HG03196 (cell line): ENCODE results near the gene HAPLN2.
"Not testable (repeated sequence)": the region's sequence is repeated elsewhere in the genome, so short reads cannot be mapped to it uniquely, and the experiment has no call there.

ENCODE experiments used
- ATAC-seq: cut with Tn5 transposase; IDR thresholded peaks from one replicate; pipeline ENCODE4 v1.9.1; 2021; ENCODE audit not compliant: unreplicated experiment

HAPLN2 gene

DNA sequence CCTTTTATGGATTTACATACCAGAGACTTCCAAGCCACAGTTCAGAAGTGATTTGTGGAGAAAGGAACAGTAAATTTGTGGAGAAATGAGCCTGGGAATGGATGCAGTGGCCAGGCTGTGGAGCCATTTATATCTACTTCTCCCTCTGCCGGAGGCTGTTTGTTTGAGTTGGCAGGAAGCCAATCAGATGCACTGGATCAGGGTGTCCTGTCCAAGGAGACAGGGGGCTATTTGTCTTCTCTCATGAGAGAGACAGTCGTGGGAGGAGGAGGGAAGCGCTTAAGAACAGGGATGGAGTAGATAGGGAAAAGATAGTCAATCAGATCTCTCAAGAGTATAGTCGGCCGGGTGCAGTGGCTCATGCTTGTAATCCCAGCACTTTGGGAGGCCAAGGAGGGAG, 2.8 kb upstream of the HAPLN2 start:
- no peak for ATAC-seq

DNA sequence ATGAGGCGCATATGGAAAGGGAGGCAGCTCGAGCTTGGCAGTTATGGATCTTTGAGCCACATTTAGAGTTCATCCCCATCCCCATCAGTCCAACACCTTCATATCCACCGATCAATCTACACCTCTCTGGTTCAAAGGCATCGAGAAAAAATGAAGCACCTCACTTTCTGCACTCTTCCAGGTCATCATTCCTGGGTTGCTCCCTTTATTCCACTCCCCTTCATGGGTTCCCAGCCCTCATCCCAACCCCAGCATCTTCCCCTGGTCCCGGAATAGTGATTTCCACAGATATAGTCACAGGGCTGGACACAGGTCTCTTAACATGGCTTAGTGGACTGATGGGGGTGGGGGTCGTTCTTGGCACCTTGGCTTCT, 354 bp downstream of the HAPLN2 start:
- ATAC-seq = no peak

DNA sequence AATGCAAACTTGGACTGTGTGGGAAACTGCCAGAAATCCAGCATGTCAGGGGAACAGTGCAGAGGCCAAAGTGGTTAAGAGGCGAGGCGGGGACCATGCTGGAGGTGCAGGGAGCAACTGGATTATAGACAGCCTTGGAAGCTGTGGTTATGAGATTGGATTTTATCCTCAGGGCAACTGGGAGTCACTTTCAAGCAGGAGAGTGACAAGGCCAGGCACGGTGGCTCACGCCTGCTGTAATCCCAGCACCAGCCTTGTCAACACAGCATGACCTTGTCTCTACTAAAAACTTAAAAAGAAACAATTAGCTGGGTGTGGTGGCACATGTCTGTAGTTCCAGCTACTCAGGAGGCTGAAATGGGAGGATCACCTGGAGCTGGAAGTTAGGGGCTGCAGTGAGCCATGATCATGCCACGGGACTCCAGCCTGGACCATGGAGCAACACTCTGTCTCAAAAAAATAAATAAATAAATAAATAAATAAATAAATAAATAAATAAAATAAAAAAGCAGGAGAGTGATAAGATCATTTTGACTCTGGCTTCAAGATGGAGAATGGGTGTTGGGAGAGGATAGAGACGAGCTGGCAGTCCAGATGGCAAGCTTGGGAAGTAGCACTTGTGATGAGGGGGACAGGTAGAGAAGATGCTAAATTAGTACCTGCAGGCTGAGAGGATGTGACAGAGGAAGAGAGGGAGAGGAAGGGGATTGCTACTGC, 3.5 kb downstream of the HAPLN2 start:
- no peak for ATAC-seq

DNA sequence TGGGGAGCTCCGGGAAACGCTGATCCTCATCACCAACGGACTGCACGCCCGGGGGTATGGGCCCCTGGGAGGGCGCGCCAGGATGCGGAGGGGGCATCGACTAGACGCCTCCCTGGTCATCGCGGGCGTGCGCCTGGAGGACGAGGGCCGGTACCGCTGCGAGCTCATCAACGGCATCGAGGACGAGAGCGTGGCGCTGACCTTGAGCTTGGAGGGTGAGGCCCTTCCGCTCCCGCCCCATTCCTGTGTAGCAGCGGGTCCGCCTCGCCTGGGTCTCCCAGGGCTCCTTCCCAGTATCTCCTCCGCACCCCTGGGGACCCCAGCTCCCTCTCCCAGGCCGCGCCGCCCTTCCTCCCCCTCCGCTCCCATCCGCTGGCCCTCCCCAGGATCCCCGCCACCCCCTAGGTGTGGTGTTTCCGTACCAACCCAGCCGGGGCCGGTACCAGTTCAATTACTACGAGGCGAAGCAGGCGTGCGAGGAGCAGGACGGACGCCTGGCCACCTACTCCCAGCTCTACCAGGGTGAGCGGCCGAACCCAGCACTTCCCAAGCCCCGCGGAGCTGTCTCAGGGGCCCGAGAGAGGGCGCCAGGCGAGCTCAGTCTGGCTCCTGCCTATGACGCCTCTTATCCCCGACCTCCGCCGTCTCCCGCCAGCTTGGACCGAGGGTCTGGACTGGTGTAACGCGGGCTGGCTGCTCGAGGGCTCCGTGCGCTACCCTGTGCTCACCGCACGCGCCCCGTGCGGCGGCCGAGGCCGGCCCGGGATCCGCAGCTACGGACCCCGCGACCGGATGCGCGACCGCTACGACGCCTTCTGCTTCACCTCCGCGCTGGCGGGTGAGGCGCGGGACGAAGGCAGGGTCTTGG, 5.0 kb downstream of the HAPLN2 start:
- no peak for ATAC-seq

DNA sequence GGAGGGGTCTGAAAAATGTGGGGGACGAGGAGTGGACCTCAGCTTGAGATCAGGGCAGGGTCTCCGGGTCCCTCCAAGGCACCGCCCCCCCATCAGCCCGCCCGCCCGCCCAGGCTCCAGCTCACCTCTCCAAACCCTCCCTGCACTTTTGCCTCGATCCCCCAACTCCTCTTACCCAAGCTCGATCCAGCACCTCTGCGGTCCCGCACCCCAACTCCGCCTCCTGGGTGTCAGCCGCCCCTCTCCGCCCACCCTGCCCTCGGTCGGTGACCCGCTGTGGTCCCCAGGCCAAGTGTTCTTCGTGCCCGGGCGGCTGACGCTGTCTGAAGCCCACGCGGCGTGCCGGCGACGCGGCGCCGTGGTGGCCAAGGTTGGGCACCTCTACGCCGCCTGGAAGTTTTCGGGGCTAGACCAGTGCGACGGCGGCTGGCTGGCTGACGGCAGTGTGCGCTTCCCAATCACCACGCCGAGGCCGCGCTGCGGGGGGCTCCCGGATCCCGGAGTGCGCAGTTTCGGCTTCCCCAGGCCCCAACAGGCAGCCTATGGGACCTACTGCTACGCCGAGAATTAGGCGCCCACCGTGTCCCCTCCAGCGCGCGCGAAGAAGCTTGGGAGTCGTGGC, 5.7 kb downstream of the HAPLN2 start:
- ATAC-seq = no peak

DNA sequence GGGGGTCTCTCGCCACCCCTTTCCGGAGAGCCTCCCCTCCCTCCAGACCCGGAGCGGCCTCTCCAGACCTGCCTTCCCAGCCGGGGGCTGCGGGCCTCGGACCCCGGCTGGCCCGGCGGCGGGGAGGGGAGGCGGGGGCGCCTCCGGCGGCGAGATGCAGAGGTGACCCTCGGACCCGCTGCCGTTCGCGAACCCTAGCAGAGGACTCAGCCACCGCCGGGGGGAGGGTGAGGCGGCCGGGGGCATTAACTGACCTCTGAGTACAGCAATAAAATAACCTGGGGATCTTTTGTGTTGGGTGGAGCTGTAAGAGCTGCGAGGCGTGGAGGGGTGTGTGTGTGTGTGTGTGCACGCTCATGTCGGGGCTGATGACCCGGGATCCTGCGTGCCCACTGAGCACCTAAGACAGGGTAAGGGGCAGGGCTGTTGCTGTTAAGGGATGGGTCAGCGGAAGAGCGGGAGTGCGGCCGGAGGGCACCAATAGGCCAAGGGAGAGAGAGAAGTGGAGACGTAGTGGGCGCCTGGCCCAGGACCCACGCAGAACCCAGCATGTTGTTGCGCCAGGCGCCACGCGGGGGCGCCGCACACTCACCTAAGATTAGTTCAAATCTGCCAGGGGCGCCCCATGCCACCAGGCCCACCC, 6.3 kb downstream of the HAPLN2 start:
- no peak for ATAC-seq

DNA sequence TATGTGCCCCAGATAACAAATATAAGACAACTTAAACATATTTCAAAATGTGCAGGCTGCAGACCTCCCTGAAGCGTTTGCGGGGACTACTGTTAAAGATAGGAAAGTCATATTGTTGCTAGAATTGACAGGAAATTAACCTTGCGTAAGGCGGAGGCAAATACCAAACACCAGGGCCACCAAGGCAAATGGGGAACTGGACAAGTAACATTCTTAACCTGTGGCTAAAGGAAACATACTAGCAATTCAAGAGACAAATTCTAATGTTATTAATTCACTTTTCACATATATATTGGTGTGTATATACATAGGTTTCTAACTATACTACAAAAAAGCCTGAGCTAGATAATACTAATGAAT, 6.8 kb downstream of the HAPLN2 start:
- no peak for ATAC-seq

DNA sequence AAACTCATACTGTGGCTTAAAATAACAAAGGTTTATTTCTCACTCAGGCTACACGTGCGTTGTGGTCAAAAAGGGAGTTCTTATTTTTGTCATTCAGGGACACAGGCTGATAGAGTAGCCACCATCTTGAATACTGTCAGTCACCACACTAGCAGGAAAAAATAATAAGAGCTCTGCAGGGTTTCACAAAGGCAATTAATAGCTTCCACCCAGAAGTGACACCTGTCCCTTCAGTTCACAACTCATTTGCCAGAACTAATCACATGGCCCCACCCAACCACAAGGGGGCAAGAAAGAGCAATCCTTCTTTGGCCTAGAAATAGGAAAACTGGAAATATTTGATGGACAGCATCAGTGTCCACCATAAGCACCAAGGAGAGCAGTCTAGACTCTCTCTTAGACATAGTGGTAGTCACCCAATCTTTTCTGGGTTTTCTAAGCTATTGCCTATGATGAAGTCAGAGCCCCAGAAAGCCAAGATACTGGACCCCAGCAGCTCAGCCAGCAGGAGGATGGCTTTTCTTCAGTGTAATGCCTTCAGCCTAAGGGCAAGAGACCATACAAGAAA, 8.2 kb downstream of the HAPLN2 start:
- ATAC-seq = no peak

DNA sequence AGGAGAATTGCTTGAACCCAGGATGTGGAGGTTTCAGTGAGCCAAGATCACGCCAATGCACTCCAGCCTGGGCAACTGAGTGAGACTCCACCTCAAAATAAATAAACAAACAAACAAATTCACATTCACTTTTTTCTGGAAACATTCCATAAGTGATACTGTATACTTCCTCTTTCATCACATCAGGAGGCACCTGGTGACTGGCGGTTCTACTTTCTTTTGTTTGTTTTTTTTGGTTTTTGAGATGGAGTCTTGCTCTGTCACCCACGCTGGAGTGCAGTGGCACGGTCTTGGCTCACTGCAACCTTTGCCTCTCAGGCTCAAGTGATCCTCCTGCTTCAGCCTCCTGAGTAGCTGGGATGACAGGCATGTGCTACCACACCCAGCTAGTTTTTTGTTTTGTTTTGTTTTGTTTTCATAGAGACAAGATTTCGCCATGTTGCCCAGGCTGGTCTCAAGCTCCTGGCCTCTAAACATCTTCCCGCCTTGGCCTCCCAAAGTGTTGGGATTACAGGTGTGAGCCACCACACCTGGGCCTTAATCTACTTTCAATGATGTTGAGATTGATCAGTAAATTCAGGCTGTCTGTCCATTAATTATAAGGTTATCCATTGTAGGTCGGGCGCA, 10.7 kb downstream of the HAPLN2 start:
- no peak for ATAC-seq

DNA sequence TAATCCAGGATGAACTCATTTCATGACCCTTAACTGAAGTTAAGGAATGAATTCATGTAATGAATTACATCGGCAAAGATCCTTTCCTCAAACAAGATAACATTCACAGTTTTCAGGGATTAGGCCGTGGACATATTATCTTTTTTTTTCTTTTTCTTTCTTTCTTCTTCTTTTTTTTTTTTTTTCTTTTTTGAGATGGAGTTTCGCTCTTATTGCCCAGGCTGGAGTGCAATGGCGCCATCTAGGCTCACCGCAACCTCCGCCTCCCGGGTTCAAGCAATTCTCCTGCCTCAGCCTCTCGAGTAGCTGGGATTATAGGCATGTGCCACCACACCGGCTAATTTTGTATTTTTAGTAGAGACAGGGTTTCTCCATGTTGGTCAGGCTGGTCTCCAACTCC, 11.9 kb downstream of the HAPLN2 start:
- not testable (repeated sequence) for ATAC-seq

DNA sequence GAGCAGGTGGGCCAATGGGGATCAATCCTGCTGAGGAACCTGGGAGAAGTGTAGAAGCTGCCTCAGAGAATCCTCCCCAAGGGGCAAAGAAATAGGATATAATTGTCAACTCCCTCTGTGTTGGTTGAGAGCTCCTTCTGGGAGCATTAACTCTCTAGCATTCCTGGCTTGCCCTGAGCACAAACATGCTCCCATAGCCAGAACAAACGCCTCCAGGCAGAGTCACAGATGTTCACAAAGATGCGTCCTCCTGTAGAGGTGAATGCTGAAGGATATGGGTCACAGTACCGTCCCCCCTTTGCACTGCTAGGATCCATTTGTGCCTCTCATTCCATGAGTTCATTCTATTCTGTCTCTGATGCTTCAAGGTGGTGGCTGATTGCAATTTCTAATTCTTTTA, 13.1 kb downstream of the HAPLN2 start:
- no peak for ATAC-seq

DNA sequence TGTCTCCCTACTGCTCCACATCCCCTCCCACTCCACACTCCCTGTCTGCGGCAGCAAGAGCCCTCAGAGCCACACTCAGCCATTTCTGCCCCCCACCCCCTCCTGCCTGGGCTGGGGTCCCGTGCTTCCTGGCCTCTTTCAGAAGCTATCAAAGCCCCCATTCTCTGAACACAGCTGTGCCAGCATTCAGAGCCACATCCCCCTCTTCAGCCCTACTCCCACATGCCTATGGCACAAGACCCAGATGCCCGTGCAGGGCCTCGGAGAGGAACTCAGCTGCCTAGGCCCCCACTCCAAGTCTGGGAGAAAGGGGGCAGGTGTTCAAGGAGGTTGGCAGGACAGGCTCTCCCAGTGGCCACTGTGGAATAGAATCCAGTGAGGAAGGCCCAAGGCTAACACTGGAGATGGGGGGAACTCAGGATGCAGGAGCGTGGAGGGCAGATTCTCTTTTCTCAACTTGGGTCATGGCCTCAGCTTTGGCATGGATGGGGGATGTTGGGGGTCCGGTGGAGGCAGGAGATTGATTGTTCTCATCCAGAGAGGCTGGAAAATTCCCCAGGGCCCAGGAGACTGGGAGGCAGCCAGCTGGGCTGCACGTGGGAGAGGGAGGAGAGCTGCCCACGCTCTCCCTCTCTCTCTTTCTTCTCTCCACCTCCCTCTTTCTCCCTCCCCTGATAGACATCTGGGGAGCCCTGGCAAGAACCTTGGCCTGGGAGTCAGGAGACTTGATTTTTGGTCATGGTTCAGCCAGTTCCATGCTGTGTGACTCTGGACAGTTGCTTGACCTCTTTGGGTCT, 19.2 kb downstream of the HAPLN2 start:
- no peak for ATAC-seq

DNA sequence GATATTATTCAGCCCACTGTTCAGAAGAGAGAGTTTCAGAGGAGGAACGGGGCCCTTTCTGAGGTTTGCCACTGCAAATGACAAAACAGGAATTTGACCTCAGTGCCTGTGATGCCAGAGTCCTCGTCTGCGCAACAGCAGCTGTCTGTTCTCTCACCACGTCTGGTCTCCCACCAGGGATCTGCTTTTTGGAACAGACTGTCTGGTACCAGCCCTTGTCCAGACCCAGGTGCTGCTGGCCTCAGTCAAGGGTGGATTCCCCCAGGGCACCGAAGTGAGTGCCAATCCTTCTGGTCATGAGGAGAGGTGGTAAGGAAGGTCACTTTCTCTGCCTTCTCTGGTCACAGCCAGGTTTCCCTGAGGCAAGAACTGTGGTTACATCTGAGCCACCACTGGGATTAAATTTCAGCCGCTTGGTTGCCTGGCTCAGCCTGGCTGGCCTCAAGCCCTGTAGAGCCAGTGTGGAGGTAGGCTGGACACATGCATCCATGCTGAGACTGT, 20.4 kb downstream of the HAPLN2 start:
- ATAC-seq = no peak

DNA sequence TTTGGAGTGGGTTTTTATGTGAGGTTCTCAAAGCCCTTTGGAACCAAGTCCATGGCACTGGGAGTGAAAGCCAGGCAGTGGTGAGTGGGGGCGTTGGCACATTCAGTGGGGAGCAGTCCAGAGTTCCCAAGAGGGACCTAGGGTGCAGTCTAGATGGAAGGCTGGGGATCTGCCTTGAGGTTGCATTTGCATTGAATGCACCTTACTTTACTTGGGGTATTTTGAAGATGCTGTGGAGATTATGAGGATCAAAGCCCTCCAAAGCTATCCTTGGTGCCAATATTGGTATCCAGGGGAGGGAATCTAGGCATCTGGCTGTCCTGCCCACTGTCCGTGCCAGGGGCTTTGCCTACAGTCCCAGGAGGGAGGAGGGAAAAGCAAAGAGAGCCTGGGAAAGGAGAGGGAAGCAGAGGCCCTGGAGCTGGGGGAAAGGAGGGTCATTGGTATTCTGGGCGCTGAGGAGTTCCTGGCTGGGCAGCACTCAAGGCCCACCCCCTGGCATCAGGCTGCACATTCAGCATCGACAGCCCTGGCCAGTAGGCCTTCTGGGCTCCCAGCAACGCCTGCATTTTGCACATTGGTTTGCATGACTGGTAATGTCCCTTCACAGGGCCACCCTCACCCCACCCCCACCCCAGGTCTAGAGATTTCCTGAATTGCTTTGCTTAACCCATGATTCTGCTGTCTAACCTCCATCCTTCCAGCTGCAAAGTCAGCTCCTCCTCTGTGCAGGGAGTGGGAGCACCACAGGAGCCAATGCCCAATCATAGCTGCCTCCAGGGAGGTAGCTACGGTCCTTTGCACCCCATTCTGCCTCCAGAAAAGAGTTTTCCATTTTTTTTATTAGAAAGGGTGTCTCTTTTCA, 21.9 kb downstream of the HAPLN2 start:
- no peak for ATAC-seq

DNA sequence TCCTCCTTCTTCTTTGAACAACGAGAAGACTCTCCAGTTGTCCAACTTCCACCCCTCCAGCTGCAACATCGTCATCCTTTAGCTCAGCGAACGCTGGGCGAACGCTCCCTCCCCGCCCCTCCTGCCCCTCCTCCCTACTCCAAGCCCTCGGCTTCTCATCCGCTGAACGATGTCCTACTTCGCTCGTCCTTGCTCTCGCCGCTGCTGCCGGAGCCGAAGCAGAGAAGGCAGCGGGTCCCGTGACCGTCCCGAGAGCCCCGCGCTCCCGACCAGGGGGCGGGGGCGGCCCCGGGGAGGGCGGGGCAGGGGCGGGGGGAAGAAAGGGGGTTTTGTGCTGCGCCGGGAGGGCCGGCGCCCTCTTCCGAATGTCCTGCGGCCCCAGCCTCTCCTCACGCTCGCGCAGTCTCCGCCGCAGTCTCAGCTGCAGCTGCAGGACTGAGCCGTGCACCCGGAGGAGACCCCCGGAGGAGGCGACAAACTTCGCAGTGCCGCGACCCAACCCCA, 22.6 kb downstream of the HAPLN2 start, which contains the start of gene BCAN:
Gene BCAN (plus strand): TSS at position 357 of the 504 bp plus-strand sequence. CDS start 3,938 bp downstream, outside the sequence.
- ATAC-seq = no peak

DNA sequence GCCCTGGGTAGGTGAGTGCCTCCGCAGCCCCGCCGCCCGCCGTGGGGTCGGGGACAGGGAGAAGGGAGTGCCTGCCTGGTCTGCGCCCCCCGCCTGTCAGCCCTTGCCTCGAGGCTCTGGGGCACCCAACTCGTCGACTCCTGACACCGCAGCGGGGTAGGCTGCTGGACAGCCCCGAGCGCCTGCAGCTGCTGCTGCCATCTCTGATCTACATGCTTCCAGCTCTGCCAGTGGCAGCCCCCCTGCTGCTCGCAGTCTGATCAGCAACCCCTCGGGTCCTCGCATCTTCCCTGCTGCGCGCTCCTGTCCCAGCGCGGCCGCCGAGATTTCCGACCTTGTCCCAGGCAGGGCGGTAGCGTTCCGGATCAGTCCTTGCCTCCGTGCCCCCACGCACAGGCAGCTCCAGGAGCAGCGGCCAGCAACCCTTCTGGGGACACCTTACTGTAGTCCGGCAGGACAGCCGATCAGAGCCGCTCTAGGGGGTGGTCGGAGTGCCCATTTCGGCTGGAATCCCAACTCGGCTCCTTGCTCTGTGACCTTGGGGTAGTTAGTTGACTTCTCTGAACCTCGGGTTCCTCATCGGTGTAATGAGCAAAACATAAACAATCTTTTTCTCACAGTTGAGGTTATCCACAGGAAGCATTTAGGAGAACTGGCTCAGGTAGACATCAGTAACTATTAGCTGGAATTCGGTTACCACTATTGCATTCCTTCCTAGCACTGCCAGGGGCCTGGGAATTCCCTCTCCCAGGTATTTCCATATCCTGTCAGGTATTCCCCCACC, 23.2 kb downstream of the HAPLN2 start:
- no peak for ATAC-seq

DNA sequence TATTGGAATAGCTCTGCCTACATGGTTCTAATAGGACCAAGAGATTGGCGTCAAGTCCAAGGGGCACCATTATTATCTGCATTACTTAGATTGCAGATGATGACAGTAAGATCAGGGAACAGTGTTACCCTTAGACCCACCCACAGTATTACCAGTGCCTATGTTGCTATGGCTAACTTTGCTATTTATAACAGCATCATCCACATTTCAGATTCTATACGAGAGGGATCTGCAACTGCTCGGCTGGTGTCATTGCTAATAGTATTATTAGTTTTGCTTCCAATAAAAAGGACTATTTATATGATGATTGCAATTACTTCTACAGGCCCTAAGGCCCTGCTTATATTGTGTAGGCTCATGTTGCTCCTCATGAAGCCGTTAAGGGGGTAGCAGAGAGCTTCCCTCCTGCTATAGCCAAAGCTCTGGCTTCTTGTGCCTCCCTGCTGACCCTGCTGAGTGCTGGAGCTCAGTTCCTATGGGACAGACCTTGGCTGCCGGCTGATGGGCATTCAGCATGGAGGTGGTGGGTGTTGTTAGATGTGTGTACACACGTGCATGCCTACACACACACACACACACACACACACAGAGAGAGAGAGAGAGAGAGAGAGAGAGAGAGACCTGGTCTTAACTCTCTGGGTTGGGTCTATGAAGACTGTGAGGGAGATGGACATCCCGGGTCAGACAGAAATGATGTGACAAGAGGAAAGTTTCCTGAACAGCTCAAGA, 24.0 kb downstream of the HAPLN2 start:
- no peak for ATAC-seq
